ENCODE data around the gene CABP2. TPM values are rescaled to one million over a fixed set of nuclear protein-coding genes. Genes with fewer than 3 reads are reported as not detected.

CABP2 gene
- total RNA-seq, 1 experiment from 2014 or later, result not detected

- no peaks in the 10 kb centered on the region for H3K9me3 ChIP-seq (ENCODE audit: control insufficient read depth, low read depth, low read length)
- H4K8ac ChIP-seq (replicated peaks; ENCODE audit: insufficient read length, low read depth, low read length), result no peak overlapping the region
- peaks cover 2% of the 10 kb centered on the region; the same call in 1 of the 2 replicates for H3K27me3 Mint-ChIP-seq (ENCODE audit: low read depth)
- no CpG with 5 or more reads among the region's 21 CpGs for WGBS (ENCODE audit: extremely low coverage, insufficient read length, low lambda C conversion rate)
- no peak overlapping the region for H2BK5ac ChIP-seq (ENCODE audit: insufficient read length, low read length)
- H3K14ac ChIP-seq (ENCODE audit: insufficient read depth, low read length), result no peak overlapping the region
- no peak overlapping the region for H3K23ac ChIP-seq (ENCODE audit: insufficient read length, low read depth, low read length)
- H3K56ac ChIP-seq (ENCODE audit: insufficient read length, low read depth, low read length), result no peak overlapping the region
- DNase-seq, result no peak
- H2BK120ac ChIP-seq (ENCODE audit: low read depth, low read length, poor library complexity, severe bottlenecking), result no peak overlapping the region
- TF ChIP-seq CTCF (conservative IDR thresholded peaks at IDR 0.05), result no peak
- H3K4ac ChIP-seq (ENCODE audit: low read depth, low read length), result no peak overlapping the region
- H4K20me1 ChIP-seq (ENCODE audit: control insufficient read depth, insufficient read depth, insufficient read length), result no peaks in the 10 kb centered on the region
- H3K18ac ChIP-seq (ENCODE audit: insufficient read length, low read depth, low read length), result no peak overlapping the region
- H3K9me3 Mint-ChIP-seq, result no peaks in the 10 kb centered on the region
- H3T11ph ChIP-seq (ENCODE audit: low read length), result no peak overlapping the region
- no peak overlapping the region for H2AFZ ChIP-seq (ENCODE audit: low read length)
- no peaks in the 10 kb centered on the region for H3K27me3 ChIP-seq (ENCODE audit: insufficient read depth, low read length)
- H3K4me1 Mint-ChIP-seq, result peaks cover 0 to under 1% of the 10 kb centered on the region in 2 experiments; a peak in 2 of 4 replicates
- no peak overlapping the region for H3K27ac ChIP-seq (ENCODE audit: insufficient read length, low read depth, low read length)
- no peaks in the 10 kb centered on the region for H3K79me1 ChIP-seq (ENCODE audit: insufficient read depth, low read depth, low read length, poor library complexity, severe bottlenecking)
- H4K5ac ChIP-seq (ENCODE audit: insufficient read length, low read depth, low read length), result no peak overlapping the region
- peaks cover 5 to 29% (median 10%) of the 10 kb centered on the region in 3 experiments for H3K36me3 Mint-ChIP-seq (ENCODE audit: insufficient read depth in 1 of 3, low read depth in 3 of 3)
- no peak overlapping the region for H2AK5ac ChIP-seq (ENCODE audit: insufficient read length, low read length)
- H3K4me3 Mint-ChIP-seq, result no peak overlapping the region
- H2BK12ac ChIP-seq (ENCODE audit: insufficient read length, low read depth, low read length), result no peak overlapping the region
- no peak overlapping the region for H2BK20ac ChIP-seq (ENCODE audit: low read depth, low read length, poor library complexity, severe bottlenecking)
- no peak overlapping the region for H2BK15ac ChIP-seq (ENCODE audit: low read depth, low read length)
- H3K79me2 ChIP-seq (ENCODE audit: insufficient read depth, low read length), result no peaks in the 10 kb centered on the region
- no peaks in the 10 kb centered on the region for H3K4me1 ChIP-seq (ENCODE audit: insufficient read depth, low read length)
- H4K91ac ChIP-seq (ENCODE audit: insufficient read length, low read depth, low read length), result no peak overlapping the region
- no peak overlapping the region for H3K27ac Mint-ChIP-seq
- H3K9ac ChIP-seq (ENCODE audit: extremely low read depth, insufficient read length, low read length), result no peak overlapping the region
- H3K23me2 ChIP-seq (ENCODE audit: insufficient read length, low read depth, low read length, poor library complexity, severe bottlenecking), result no peaks in the 10 kb centered on the region
- H3K4me2 ChIP-seq (ENCODE audit: insufficient read depth, insufficient read length, low read length), result no peak overlapping the region
Observed at GRCh38 chr11:67497656-67498291, 25.5 kb downstream of the CABP2 start.
